Hindlimb muscle (tissue), 1 donor: ENCODE data around the gene STK32B. TPM values are rescaled to one million over a fixed set of nuclear protein-coding genes. Genes with fewer than 3 reads are reported as not detected.

Experiments used
- DNase-seq: peaks from one replicate; pipeline ENCODE4 v3.0.0-alpha.2; 2013
- polyA plus RNA-seq: library from polyadenylated mRNA; unstranded; fragments of 120-200 nt; gene quantifications from one replicate; pipeline ENCODE4 v1.2.1, GENCODE V29; 2013; ENCODE audit not compliant: insufficient read length

The STK32B gene
- polyA plus RNA-seq, 1 donor = 6.6 TPM

GRCh38 chr4:5544762-5545161 lies 493.5 kb downstream of the STK32B start:
- DNase-seq = no peak

GRCh38 chr4:5545271-5545670 lies 494.0 kb downstream of the STK32B start:
- no peak for DNase-seq

GRCh38 chr4:5547651-5548249 lies 496.5 kb downstream of the STK32B start:
- no peak for DNase-seq

Other genes with a start within 250 kb of the STK32B start
- gene MSX1, start 191.8 kb upstream of the STK32B start, polyA plus RNA-seq = 2.0 TPM
- gene CYTL1, start 32.0 kb upstream of the STK32B start, polyA plus RNA-seq = 5.6 TPM